ENCODE measurements around the gene ITGAD. TPM values are rescaled to one million over a fixed set of nuclear protein-coding genes. Genes with fewer than 3 reads are reported as not detected.
A peak's percentile ranks its signal among the peaks of the same experiment; 100 is the strongest.

ITGAD gene
- total RNA-seq, 1 donor from 2014 or later = not detected

DNA sequence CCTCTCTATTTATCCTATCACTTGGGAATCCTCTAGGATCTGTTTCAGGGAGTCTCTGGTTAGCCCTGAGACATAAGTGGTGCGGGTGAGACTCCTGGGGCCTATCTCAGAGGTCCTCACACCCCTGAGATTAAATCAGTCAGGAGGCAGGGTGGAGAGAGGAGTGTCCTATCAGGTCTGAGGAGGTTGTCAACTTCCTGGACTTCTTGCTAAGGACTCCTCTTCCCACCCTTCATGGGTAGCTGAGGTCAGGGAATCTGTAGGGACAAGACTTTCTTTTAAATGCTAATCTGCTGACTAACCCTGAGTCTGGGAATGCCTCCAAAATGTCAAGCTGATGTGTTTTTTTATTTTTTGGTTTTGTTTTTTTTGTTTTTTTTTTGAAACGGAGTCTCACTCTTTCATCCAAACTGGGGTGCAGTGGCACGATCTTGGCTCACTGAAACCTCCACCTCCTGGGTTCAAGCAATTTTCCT, 59.5 kb downstream of the ITGAD start:
- no peak for DNase-seq (ENCODE audit: low read depth)

DNA sequence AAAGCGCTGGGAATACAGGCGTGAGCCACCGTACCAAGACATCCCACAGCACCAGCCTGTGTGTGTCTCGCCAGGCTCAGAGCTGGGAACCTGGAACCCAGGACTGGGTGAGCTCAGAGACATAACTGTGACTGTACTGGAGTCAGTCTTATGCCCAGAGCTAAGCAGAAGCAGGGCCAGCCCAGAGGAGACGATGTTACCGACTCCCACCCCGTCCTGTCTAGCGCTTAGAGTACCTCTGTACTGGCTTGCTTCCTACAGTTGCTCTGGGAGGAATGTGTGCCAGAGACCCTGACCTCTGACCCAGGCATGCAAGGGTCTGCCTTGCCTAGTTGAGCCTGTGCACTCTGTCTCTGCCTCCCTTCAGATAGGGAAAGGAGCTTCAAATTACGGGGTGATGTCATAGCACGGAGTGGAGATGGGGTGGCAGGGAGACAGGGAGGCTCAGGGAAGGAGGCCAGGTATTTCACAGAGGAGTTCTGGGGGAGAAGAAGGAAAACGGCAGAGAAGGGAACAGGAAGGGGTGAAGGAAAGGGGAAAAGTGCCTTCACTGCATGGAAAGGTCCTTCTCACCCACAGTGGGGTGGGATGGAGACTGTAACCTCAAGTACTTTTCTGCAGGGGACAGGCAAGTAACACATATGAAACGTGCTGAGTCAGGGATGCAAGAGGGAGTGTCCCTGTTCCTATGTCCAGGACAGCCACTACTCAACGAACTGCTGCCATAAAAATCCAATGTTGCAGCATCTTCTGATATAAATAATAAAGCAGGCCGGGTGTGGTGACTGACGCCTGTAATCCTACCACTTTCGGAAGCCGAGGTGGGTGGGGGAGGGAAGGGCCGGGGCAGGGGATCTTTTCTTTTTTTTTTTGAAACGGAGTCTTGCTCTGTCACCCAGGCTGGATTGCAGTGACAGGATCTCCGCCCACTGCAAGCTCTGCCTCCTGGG, 60.4 kb downstream of the ITGAD start:
- Histone ChIP-seq H3K4me3 (ENCODE audit: low read depth, low read length) (no peak overlapping the region), H3K36me3 (ENCODE audit: control insufficient read depth, insufficient read depth, low read length) (no peaks in the 10 kb centered on the region), H3K27me3 (ENCODE audit: control insufficient read depth, insufficient read depth, low read length) (no peaks in the 10 kb centered on the region)
- DNase-seq (ENCODE audit: low read depth) = no peak
- TF ChIP-seq, protein P1, sequence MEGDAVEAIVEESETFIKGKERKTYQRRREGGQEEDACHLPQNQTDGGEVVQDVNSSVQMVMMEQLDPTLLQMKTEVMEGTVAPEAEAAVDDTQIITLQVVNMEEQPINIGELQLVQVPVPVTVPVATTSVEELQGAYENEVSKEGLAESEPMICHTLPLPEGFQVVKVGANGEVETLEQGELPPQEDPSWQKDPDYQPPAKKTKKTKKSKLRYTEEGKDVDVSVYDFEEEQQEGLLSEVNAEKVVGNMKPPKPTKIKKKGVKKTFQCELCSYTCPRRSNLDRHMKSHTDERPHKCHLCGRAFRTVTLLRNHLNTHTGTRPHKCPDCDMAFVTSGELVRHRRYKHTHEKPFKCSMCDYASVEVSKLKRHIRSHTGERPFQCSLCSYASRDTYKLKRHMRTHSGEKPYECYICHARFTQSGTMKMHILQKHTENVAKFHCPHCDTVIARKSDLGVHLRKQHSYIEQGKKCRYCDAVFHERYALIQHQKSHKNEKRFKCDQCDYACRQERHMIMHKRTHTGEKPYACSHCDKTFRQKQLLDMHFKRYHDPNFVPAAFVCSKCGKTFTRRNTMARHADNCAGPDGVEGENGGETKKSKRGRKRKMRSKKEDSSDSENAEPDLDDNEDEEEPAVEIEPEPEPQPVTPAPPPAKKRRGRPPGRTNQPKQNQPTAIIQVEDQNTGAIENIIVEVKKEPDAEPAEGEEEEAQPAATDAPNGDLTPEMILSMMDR (IDR thresholded peaks at IDR 0.05; ENCODE audit: insufficient read depth, low read length, poor library complexity, severe bottlenecking) = no peak

More for the DNA sequence above, 59.5 kb downstream of the ITGAD start:
- TF ChIP-seq, protein P1 (IDR thresholded peaks at IDR 0.05; ENCODE audit: insufficient read depth, low read length, poor library complexity, severe bottlenecking) = no peak
- Histone ChIP-seq H3K27me3 (ENCODE audit: control insufficient read depth, insufficient read depth, low read length) (no peaks in the 10 kb centered on the region), H3K36me3 (ENCODE audit: control insufficient read depth, insufficient read depth, low read length) (no peaks in the 10 kb centered on the region), H3K4me3 (ENCODE audit: low read depth, low read length) (no peak overlapping the region)

DNA sequence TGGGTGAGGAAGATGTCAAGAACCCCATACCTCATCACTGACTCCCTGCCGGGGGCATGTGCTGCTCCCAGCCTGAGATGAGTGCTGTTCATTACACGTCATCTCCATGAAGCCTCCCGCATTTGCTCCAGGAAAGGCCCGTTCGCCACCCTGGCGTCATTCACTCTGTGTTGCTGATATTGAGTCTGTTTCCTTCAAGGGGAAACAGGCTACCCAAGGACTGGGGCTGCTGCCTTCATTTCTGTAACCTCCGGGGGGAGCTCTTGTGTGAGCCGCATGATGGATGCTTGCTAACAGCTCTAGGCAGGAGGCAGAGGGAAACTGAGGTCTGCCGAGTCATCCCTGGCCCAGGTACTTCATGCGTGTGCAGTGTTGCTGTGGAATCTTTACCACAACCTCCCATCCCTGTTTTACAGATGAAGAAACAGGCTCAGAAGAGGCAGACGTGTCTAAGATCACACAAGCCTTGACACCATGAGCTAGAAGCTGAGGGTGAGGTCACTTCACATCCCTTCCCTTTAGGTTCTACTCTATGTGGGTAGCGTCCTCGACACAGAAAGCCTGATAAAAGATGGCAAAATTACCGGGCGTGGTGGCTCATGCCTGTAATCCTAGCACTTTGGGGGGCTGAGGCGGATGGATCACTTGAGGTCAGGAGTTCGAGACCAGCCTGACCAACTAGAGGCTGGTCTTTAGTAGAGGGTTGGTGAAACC, 62.6 kb downstream of the ITGAD start:
- H3K36me3 ChIP-seq (ENCODE audit: control insufficient read depth, insufficient read depth, low read length) = no peaks in the 10 kb centered on the region

DNA sequence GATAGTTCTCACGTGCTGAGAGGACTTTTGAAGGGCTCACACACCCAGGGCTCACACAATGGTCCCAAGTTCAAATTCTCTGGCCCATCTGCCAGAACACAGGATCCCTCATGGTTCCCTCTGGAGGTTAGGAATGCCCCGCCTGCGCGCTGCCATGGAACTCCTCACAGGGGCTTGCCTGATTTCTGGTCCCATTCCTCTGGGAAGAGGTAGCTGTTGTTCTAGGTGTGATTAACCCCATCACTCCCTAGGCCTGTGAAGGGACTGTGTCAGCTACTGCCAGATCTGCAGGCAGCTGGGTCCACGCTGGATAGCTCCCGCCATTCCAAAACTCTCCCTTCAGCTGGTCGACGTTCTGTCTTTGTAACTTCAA, 63.8 kb downstream of the ITGAD start:
- H3K4me3 ChIP-seq (ENCODE audit: low read depth, low read length) = no peak overlapping the region
- no peak for DNase-seq (ENCODE audit: low read depth)

More for the DNA sequence above, 62.6 kb downstream of the ITGAD start:
- no peak overlapping the region for H3K4me3 ChIP-seq (ENCODE audit: low read depth, low read length)
- H3K27me3 ChIP-seq (ENCODE audit: control insufficient read depth, insufficient read depth, low read length) = no peaks in the 10 kb centered on the region
- no peak for DNase-seq (ENCODE audit: low read depth)
- TF ChIP-seq, protein P1 (IDR thresholded peaks at IDR 0.05; ENCODE audit: insufficient read depth, low read length, poor library complexity, severe bottlenecking) = peak; percentile 37

DNA sequence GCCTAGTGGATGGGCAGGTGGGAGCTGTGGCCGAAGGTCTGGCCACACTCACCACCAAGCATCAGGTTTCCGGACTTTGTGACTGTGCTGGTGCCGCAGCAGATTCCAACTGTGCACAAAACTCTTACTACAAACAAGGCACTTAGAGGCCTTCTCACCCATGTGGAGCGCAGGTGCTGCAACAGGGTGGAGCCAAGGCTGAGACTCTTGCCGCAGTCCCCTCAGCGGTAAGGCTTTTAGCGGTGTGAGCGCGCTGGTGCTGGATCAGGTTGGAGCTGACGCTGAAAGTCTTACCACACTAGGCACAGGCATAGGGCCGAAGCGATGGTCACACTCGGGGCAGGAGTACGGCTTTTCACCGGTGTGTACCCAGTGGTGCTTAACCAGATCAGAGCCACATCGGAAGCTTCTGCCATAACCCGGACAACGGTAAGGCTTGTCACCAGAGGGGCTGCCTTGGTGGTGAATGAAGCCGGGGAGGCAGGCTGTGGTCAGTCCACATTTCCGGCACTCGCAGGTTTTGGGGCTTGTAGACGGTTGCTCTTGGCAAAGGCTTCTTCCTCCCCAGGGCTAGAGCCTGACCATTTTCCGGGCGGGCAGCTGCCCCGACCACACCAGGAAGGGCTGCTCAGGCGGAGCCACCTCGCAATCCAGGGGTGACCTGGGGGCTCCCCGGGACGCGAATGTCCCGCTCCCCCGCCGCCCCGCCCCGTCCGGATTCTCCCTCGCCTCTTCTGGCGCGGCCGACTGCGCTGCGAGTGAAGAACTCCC, 65.1 kb downstream of the ITGAD start:
- TF ChIP-seq, protein P1 (IDR thresholded peaks at IDR 0.05; ENCODE audit: insufficient read depth, low read length, poor library complexity, severe bottlenecking) = no peak
- no peak for DNase-seq (ENCODE audit: low read depth)
- no peaks in the 10 kb centered on the region for H3K36me3 ChIP-seq (ENCODE audit: control insufficient read depth, insufficient read depth, low read length)
- no peaks in the 10 kb centered on the region for H3K27me3 ChIP-seq (ENCODE audit: control insufficient read depth, insufficient read depth, low read length)
- peak overlapping the region; percentile 61 for H3K4me3 ChIP-seq (ENCODE audit: low read depth, low read length)

More for the DNA sequence above, 63.8 kb downstream of the ITGAD start:
- Histone ChIP-seq H3K36me3 (ENCODE audit: control insufficient read depth, insufficient read depth, low read length) (no peaks in the 10 kb centered on the region), H3K27me3 (ENCODE audit: control insufficient read depth, insufficient read depth, low read length) (no peaks in the 10 kb centered on the region)
- TF ChIP-seq, protein P1 (IDR thresholded peaks at IDR 0.05; ENCODE audit: insufficient read depth, low read length, poor library complexity, severe bottlenecking) = no peak
